ENCODE results near the gene THOC1.

THOC1 gene

GRCh38 chr18:211582-211981 lies 56.3 kb downstream of the THOC1 start:
- no peak overlapping the region for H3K4me3 ChIP-seq (replicated peaks in 1 of 2; ENCODE audit: low read depth in 2 of 2, low read length in 2 of 2)
- DNase-seq (ENCODE audit: low read depth in 2 of 2) = no peak
- TF ChIP-seq, protein P1, sequence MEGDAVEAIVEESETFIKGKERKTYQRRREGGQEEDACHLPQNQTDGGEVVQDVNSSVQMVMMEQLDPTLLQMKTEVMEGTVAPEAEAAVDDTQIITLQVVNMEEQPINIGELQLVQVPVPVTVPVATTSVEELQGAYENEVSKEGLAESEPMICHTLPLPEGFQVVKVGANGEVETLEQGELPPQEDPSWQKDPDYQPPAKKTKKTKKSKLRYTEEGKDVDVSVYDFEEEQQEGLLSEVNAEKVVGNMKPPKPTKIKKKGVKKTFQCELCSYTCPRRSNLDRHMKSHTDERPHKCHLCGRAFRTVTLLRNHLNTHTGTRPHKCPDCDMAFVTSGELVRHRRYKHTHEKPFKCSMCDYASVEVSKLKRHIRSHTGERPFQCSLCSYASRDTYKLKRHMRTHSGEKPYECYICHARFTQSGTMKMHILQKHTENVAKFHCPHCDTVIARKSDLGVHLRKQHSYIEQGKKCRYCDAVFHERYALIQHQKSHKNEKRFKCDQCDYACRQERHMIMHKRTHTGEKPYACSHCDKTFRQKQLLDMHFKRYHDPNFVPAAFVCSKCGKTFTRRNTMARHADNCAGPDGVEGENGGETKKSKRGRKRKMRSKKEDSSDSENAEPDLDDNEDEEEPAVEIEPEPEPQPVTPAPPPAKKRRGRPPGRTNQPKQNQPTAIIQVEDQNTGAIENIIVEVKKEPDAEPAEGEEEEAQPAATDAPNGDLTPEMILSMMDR (IDR thresholded peaks at IDR 0.05; ENCODE audit: low read depth, low read length) = no peak

- TF ChIP-seq, protein P1 (IDR thresholded peaks at IDR 0.05; ENCODE audit: low read depth, low read length) = no peak
- DNase-seq (ENCODE audit: low read depth in 2 of 2) = no peak
- no peak overlapping the region for H3K4me3 ChIP-seq (replicated peaks in 1 of 2; ENCODE audit: low read depth in 2 of 2, low read length in 2 of 2)
These were observed 57.1 kb downstream of the THOC1 start for GRCh38 chr18:210733-211132.

DNA sequence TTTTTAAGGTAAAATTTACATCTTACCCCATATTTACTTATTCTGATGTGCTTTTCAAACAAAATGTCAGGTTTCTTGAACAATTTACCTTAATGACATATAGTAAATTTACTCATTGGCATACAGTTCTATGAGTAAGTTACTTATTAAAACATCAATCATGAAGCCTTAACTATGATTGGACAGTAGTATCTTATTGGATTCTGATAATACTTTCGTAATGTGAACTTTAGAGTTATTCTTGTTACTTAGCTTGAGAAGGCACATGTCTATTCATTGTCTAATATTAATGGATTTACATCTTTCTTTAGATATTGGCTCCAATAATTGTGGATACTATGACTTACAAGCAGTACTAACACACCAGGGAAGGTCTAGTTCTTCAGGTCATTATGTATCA lies 57.8 kb downstream of the THOC1 start:
- TF ChIP-seq, protein P1 (IDR thresholded peaks at IDR 0.05; ENCODE audit: low read depth, low read length) = no peak
- H3K4me3 ChIP-seq (replicated peaks in 1 of 2; ENCODE audit: low read depth in 2 of 2, low read length in 2 of 2) = no peak overlapping the region
- no peak for DNase-seq (ENCODE audit: low read depth in 2 of 2)

GRCh38 chr18:199768-200167 lies 68.1 kb downstream of the THOC1 start:
- no peak for DNase-seq (ENCODE audit: low read depth in 2 of 2)
- no peak overlapping the region for H3K4me3 ChIP-seq (replicated peaks in 1 of 2; ENCODE audit: low read depth in 2 of 2, low read length in 2 of 2)
- TF ChIP-seq, protein P1 (IDR thresholded peaks at IDR 0.05; ENCODE audit: low read depth, low read length) = no peak

- no peak overlapping the region for H3K4me3 ChIP-seq (replicated peaks in 1 of 2; ENCODE audit: low read depth in 2 of 2, low read length in 2 of 2)
- no peak for DNase-seq (ENCODE audit: low read depth in 2 of 2)
- TF ChIP-seq, protein P1 (IDR thresholded peaks at IDR 0.05; ENCODE audit: low read depth, low read length) = no peak
These were observed 68.6 kb downstream of the THOC1 start for GRCh38 chr18:199214-199613.

GRCh38 chr18:195651-196050 lies 72.2 kb downstream of the THOC1 start:
- TF ChIP-seq, protein P1 (IDR thresholded peaks at IDR 0.05; ENCODE audit: low read depth, low read length) = no peak
- no peak overlapping the region for H3K4me3 ChIP-seq (replicated peaks in 1 of 2; ENCODE audit: low read depth in 2 of 2, low read length in 2 of 2)
- no peak for DNase-seq (ENCODE audit: low read depth in 2 of 2)

GRCh38 chr18:192801-193200 lies 75.0 kb downstream of the THOC1 start:
- no peak overlapping the region for H3K4me3 ChIP-seq (replicated peaks in 1 of 2; ENCODE audit: low read depth in 2 of 2, low read length in 2 of 2)
- TF ChIP-seq, protein P1 (IDR thresholded peaks at IDR 0.05; ENCODE audit: low read depth, low read length) = no peak
- no peak for DNase-seq (ENCODE audit: low read depth in 2 of 2)
